Prostate gland (tissue), 2 donors: ENCODE measurements around the gene PEX11G. TPM values are rescaled to one million over a fixed set of nuclear protein-coding genes. Genes with fewer than 3 reads are reported as not detected.
"Not testable (repeated sequence)": the region's sequence is repeated elsewhere in the genome, so short reads cannot be mapped to it uniquely, and the experiment has no call there.

ENCODE experiments used
- DNase-seq: peaks from one replicate; pipeline ENCODE4 v3.0.0-alpha.2; 2019; ENCODE audit warnings: low spot score
- H3K27ac ChIP-seq, 2 donors: fragments of 200-600 bp; sonication (generic); 2 replicates each; pipeline ENCODE4 v1.5.1; 2017 to 2019
- H3K27me3 ChIP-seq: fragments of 200-600 bp; sonication (generic); replicated peaks from 2 replicates; pipeline ENCODE4 v1.5.1; 2019; ENCODE audit not compliant: insufficient read depth
- H3K36me3 ChIP-seq, 2 donors: fragments of 200-600 bp; sonication (generic); 1 replicate in 1 of 2; 2 replicates in 1 of 2; pipeline versions ENCODE4 v1.5.1 to v1.8.1; 2017 to 2019
- H3K4me1 ChIP-seq: fragments of 200-600 bp; sonication (generic); replicated peaks from 2 replicates; pipeline ENCODE4 v1.5.1; 2019
- H3K4me3 ChIP-seq, 2 donors: fragments of 200-600 bp; sonication (generic); 2 replicates each; pipeline ENCODE4 v1.5.1; 2017 to 2019
- H3K9me3 ChIP-seq: fragments of 200-600 bp; sonication (generic); 2 replicates; pipeline ENCODE4 v1.5.1; 2017
- POLR2A ChIP-seq: fragments of 450-650 bp; IDR thresholded peaks from one replicate; pipeline ENCODE4 v1.6.1; 2016; ENCODE audit warnings: antibody characterized with exemption, mild to moderate bottlenecking
- POLR2AphosphoS5 ChIP-seq: sonication (generic); formaldehyde crosslinking; IDR thresholded peaks from one replicate; pipeline ENCODE4 v1.6.1; 2017; ENCODE audit warnings: antibody characterized with exemption
- WGBS: methylation state at CpG from one replicate; pipeline ENCODE4 v1.1.5; 2018; 5-methylcytosine and 5-hydroxymethylcytosine counted together
- intact Hi-C: fragments of 100-400 bp; cut with DNase I; formaldehyde crosslinking; loops from one replicate; pipeline ENCODE4 v1.14.2; 2022
- total RNA-seq, 2 donors: library from RNA; depleted of rRNA; stranded (reverse); fragments of >200 nt; gene quantifications; one replicate each; pipeline ENCODE4 v1.1.0, GENCODE V29; 2016
- TF ChIP-seq, protein P1 (sequence below), 4 experiments: fragments of 200-600 bp in 2 of 4; fragments of 450-650 bp in 2 of 4; sonication (generic) in 2 of 4; IDR thresholded peaks; 1 replicate in 3 of 4; 2 replicates in 1 of 4; pipeline ENCODE4 v1.5.1; 2016 to 2019; ENCODE audit warnings: antibody characterized with exemption in 4 of 4, mild to moderate bottlenecking in 2 of 4, moderate library complexity in 2 of 4

Gene PEX11G
- total RNA-seq, 2 donors from 2014 or later, result 13.1 to 17.4 TPM

DNA sequence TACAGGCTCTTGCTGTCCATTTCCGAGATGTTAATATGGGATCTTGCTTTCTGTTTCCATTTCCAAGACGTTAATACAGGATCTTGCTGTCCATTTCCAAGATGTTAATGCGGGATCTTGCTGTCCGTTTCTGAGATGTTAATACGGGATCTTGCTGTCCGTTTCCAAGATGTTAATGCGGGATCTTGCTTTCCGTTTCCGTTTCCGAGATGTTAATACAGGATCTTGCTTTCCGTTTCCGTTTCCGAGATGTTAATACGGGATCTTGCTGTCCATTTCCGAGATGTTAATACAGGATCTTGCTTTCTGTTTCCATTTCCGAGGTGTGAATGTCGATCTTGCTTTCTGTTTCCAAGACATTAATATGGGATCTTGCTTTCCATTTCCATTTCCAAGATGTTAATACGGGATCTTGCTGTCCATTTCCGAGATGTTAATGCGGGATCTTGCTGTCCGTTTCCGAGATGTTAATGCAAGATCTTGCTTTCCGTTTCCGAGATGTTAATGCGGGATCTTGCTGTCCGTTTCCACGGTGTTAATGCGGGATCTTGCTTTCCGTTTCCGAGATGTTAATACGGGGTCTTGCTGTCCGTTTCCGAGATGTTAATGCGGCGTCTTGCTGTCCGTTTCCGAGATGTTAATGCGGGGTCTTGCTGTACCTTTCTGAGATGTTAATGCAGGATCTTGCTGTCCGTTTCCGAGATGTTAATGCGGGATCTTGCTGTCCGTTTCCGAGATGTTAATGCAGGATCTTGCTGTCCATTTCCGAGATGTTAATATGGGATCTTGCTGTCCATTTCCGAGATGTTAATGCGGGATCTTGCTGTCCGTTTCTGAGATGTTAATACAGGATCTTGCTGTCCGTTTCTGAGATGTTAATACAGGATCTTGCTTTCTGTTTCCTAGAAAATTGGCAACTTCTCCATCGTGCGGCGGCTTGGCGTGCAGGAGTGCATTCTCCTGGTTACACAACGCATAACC lies 38.3 kb downstream of the PEX11G start:
- peaks cover 0 to 2% of the 10 kb centered on the region in 2 donors for H3K36me3 ChIP-seq
- 78% methylated on average over 53 of the region's 53 CpGs for WGBS
- H3K27ac ChIP-seq, result no peak overlapping the region
- H3K9me3 ChIP-seq, result no peaks in the 10 kb centered on the region
- TF ChIP-seq, protein P1, sequence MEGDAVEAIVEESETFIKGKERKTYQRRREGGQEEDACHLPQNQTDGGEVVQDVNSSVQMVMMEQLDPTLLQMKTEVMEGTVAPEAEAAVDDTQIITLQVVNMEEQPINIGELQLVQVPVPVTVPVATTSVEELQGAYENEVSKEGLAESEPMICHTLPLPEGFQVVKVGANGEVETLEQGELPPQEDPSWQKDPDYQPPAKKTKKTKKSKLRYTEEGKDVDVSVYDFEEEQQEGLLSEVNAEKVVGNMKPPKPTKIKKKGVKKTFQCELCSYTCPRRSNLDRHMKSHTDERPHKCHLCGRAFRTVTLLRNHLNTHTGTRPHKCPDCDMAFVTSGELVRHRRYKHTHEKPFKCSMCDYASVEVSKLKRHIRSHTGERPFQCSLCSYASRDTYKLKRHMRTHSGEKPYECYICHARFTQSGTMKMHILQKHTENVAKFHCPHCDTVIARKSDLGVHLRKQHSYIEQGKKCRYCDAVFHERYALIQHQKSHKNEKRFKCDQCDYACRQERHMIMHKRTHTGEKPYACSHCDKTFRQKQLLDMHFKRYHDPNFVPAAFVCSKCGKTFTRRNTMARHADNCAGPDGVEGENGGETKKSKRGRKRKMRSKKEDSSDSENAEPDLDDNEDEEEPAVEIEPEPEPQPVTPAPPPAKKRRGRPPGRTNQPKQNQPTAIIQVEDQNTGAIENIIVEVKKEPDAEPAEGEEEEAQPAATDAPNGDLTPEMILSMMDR (IDR thresholded peaks at IDR 0.05), result no peak
- TF ChIP-seq POLR2AphosphoS5 (no peak), POLR2A (no peak)
- H3K27me3 ChIP-seq, result no peaks in the 10 kb centered on the region
- no peaks in the 10 kb centered on the region for H3K4me1 ChIP-seq
- H3K4me3 ChIP-seq, result no peak overlapping the region
- intact Hi-C loops, result no loop called here
- DNase-seq, result no peak

DNA sequence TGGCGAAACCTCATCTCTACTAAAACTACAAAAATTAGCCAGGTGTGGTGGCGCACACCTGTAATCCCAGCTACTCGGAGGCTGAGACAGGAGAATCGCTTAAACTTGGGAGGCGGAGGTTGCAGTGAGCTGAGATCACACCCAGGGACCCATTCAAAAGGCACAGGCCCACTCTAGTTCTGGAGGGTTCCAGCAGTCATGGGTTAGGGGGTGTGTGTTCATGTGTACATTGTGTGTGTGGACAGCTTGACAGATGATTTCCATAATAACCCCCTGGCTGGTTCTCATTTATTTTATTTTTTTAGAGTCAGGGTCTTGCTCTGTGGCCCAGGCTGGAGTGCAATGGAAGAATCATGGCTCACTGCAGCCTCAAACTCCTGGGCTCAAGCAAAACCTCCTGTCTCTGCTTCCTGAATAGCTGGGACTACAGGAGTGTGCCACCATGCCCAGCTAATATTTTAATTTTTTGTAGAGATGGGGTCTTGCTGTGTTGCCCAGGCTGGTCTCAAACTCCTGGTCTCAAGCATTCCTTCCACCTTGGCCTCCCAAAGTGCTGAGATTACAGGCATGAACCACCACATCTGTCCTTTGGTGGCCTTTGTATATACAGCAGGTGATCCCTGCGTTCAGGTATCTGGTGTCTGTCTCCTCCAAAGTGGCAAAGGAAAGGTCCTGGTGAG lies 39.3 kb downstream of the PEX11G start:
- H3K27me3 ChIP-seq, H3K9me3 ChIP-seq, H3K4me1 ChIP-seq, H3K36me3 ChIP-seq, H3K4me3 ChIP-seq, DNase-seq, intact Hi-C loops, H3K27ac ChIP-seq: not testable (repeated sequence)
- whole genome bisulfite sequencing, result 100% methylated on average over 6 of the region's 6 CpGs

DNA sequence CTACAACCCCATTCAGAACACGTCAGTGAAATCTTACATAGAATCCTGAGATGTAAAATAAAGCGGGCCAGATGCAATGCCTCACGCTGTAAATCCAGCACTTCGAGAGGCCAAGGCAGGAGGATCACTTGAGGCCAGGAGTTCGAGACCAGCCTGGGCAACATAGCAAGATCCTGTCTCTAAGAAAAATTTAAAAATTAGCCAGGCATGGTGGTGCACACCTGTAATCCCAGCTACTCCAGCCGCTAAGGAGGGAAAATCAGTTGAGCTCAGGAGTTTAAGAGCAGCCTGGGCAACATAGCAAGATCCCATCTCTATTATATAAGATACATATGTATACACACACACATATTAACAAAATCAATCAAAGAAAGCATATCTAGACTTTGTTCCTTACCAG lies 41.2 kb downstream of the PEX11G start:
- 98% methylated on average over 6 of the region's 6 CpGs for WGBS
- Histone ChIP-seq H3K27me3 (no peaks in the 10 kb centered on the region), H3K36me3 (no peaks in the 10 kb centered on the region), H3K4me1 (no peaks in the 10 kb centered on the region), H3K27ac (no peak overlapping the region), H3K9me3 (no peaks in the 10 kb centered on the region), H3K4me3 (no peak overlapping the region)
- TF ChIP-seq, protein P1 (IDR thresholded peaks at IDR 0.05), result no peak
- no peak for DNase-seq
- intact Hi-C loops, result no loop called here

DNA sequence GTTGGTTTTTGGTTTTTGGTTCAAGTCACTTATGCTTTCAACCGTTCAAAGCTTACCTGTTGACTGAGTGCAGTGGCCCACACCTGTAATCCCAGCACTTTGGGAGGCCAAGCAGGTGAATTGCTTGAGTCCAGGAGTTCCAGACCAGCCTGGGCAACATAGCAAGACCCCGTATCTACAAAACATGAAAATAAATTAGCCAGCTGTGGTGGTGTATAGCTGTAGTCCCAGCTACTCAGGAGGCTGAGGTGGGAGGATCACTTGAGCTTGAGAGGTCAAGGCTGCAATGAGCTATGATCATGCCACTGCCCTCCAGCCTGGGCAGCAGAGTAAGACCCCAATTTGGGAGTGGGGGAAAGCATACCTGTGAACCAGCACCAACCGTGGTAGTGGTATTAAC lies 43.7 kb downstream of the PEX11G start:
- Histone ChIP-seq H3K27ac (no peak overlapping the region), H3K9me3 (no peaks in the 10 kb centered on the region), H3K4me1 (no peaks in the 10 kb centered on the region), H3K36me3 (peaks cover 0 to 6% of the 10 kb centered on the region in 2 donors), H3K4me3 (no peak overlapping the region), H3K27me3 (no peaks in the 10 kb centered on the region)
- no peak for DNase-seq
- WGBS, result 94% methylated on average over 3 of the region's 3 CpGs
- intact Hi-C loops, result no loop called here
- TF ChIP-seq POLR2A (no peak), POLR2AphosphoS5 (no peak)
- TF ChIP-seq, protein P1 (IDR thresholded peaks at IDR 0.05), result no peak

DNA sequence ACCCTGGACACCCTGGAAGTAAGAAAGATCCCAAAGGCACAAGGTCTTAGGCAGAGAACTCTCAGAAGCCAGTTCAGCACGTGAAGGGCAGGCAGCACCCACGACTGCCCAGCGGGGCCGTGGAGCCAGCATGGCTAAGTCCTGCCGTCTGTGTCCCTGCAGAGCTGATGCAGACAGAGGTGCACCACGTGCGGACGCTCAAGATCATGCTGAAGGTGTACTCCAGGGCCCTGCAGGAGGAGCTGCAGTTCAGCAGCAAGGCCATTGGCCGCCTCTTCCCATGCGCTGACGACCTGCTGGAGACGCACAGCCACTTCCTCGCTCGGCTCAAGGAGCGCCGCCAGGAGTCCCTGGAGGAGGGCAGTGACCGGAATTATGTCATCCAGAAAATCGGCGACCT lies 44.8 kb downstream of the PEX11G start:
- no peak overlapping the region for H3K4me3 ChIP-seq
- no peaks in the 10 kb centered on the region for H3K4me1 ChIP-seq
- no peaks in the 10 kb centered on the region for H3K27me3 ChIP-seq
- no peak for DNase-seq
- H3K36me3 ChIP-seq, result peaks cover 0 to 6% of the 10 kb centered on the region in 2 donors
- TF ChIP-seq, protein P1 (IDR thresholded peaks at IDR 0.05), result no peak
- no peak for TF ChIP-seq POLR2AphosphoS5
- no peak for TF ChIP-seq POLR2A
- no peaks in the 10 kb centered on the region for H3K9me3 ChIP-seq
- no peak overlapping the region for H3K27ac ChIP-seq
- intact Hi-C loops, result no loop called here
- 93% methylated on average over 19 of the region's 19 CpGs for WGBS
